ENCODE data around the gene CRYZ. TPM values are rescaled to one million over a fixed set of nuclear protein-coding genes. Genes with fewer than 3 reads are reported as not detected.

Gene CRYZ
- total RNA-seq = 36.0 and 50.2 TPM in 2 replicates
- 79.3 and 85.9 TPM in 2 replicates for polyA plus RNA-seq
- 33.1 and 38.6 TPM in 2 replicates for polyA plus RNA-seq (2012)
- 9.3 and 10.7 TPM in 2 replicates for polyA minus RNA-seq (ENCODE audit: low replicate concordance)

- peaks cover 12% of the 10 kb centered on the region for H3K4me1 ChIP-seq (ENCODE audit: control insufficient read depth, extremely low read depth, insufficient read depth, low read length)
- TF ChIP-seq EZH2 (IDR thresholded peaks at IDR 0.05; ENCODE audit: low read length, missing control alignments) (no peak), CTCF (conservative IDR thresholded peaks at IDR 0.05 in 1 of 2, IDR thresholded peaks at IDR 0.05 in 1 of 2; ENCODE audit: low read depth in 1 of 2, low read length in 2 of 2) (no peak)
- H3K27me3 ChIP-seq (ENCODE audit: control insufficient read depth, insufficient read depth, low read length) = no peaks in the 10 kb centered on the region
- H4K20me1 ChIP-seq (ENCODE audit: control insufficient read depth, extremely low read depth, insufficient read depth, low read length) = no peaks in the 10 kb centered on the region
- no peaks in the 10 kb centered on the region for H3K9me3 ChIP-seq (ENCODE audit: control insufficient read depth, insufficient read depth, low read depth, low read length)
- H3K4me3 ChIP-seq (replicated peaks in 1 of 4; ENCODE audit: control extremely low read depth in 1 of 4, insufficient read depth in 1 of 4, low read depth in 3 of 4, low read length in 4 of 4) = peak within 1 kb of the TSS; percentile 87 to 98 (median 93)
- peak; percentile 94 to 95 for DNase-seq (ENCODE audit: low read depth in 2 of 2)
- peak within 1 kb of the TSS; percentile 98 for H3K27ac ChIP-seq (ENCODE audit: insufficient read depth, low read length)
- H3K9ac ChIP-seq (ENCODE audit: insufficient read depth, low read length) = peak within 1 kb of the TSS; percentile 90
- H3K4me2 ChIP-seq (ENCODE audit: extremely low read depth, insufficient read depth, low read length) = peak within 1 kb of the TSS; percentile 88
- peaks cover 6% of the 10 kb centered on the region for H3K36me3 ChIP-seq (ENCODE audit: control insufficient read depth, insufficient read depth, low read length)
- peaks cover 26% of the 10 kb centered on the region for H3K79me2 ChIP-seq (ENCODE audit: control insufficient read depth, insufficient read depth, low read length)
- peak within 1 kb of the TSS; percentile 100 for H2AFZ ChIP-seq (ENCODE audit: low read length)
These were observed at the start of gene CRYZ, which contains the start of gene TYW3 for GRCh38 chr1:74732960-74733603. TSS of gene CRYZ (minus strand) at chr1:74733050. CDS start at chr1:74724821, 8,229 bp downstream. TSS of gene TYW3 (plus strand) at chr1:74733152. CDS start at chr1:74733245, 93 bp downstream.

- no peak for TF ChIP-seq EZH2 (IDR thresholded peaks at IDR 0.05; ENCODE audit: low read length, missing control alignments)
- no peak for TF ChIP-seq CTCF (conservative IDR thresholded peaks at IDR 0.05 in 1 of 2, IDR thresholded peaks at IDR 0.05 in 1 of 2; ENCODE audit: low read depth in 1 of 2, low read length in 2 of 2)
- Histone ChIP-seq H3K4me1 (ENCODE audit: control insufficient read depth, extremely low read depth, insufficient read depth, low read length) (no peaks in the 10 kb centered on the region), H3K27me3 (ENCODE audit: control insufficient read depth, insufficient read depth, low read length) (peaks cover 2% of the 10 kb centered on the region)
These were observed 47.7 kb upstream of the CRYZ start for GRCh38 chr1:74780594-74780993.

GRCh38 chr1:74779750-74780149 lies 46.9 kb upstream of the CRYZ start:
- Histone ChIP-seq H2AFZ (ENCODE audit: low read length) (no peak overlapping the region), H3K79me2 (ENCODE audit: control insufficient read depth, insufficient read depth, low read length) (no peaks in the 10 kb centered on the region), H3K9me3 (ENCODE audit: control insufficient read depth, insufficient read depth, low read depth, low read length) (no peaks in the 10 kb centered on the region), H3K27ac (ENCODE audit: insufficient read depth, low read length) (no peak overlapping the region), H3K9ac (ENCODE audit: insufficient read depth, low read length) (no peak overlapping the region), H3K36me3 (ENCODE audit: control insufficient read depth, insufficient read depth, low read length) (no peaks in the 10 kb centered on the region), H3K4me1 (ENCODE audit: control insufficient read depth, extremely low read depth, insufficient read depth, low read length) (no peaks in the 10 kb centered on the region), H3K4me2 (ENCODE audit: extremely low read depth, insufficient read depth, low read length) (no peak overlapping the region), H3K27me3 (ENCODE audit: control insufficient read depth, insufficient read depth, low read length) (peaks cover 2% of the 10 kb centered on the region), H3K4me3 (replicated peaks in 1 of 4; ENCODE audit: control extremely low read depth in 1 of 4, insufficient read depth in 1 of 4, low read depth in 3 of 4, low read length in 4 of 4) (no peak overlapping the region), H4K20me1 (ENCODE audit: control insufficient read depth, extremely low read depth, insufficient read depth, low read length) (no peaks in the 10 kb centered on the region)
- TF ChIP-seq CTCF (conservative IDR thresholded peaks at IDR 0.05 in 1 of 2, IDR thresholded peaks at IDR 0.05 in 1 of 2; ENCODE audit: low read depth in 1 of 2, low read length in 2 of 2) (no peak), EZH2 (IDR thresholded peaks at IDR 0.05; ENCODE audit: low read length, missing control alignments) (no peak)
- no peak for DNase-seq (ENCODE audit: low read depth in 2 of 2)

More at GRCh38 chr1:74780594-74780993, 47.7 kb upstream of the CRYZ start:
- Histone ChIP-seq H3K27ac (ENCODE audit: insufficient read depth, low read length) (no peak overlapping the region), H3K79me2 (ENCODE audit: control insufficient read depth, insufficient read depth, low read length) (no peaks in the 10 kb centered on the region), H2AFZ (ENCODE audit: low read length) (no peak overlapping the region), H3K9ac (ENCODE audit: insufficient read depth, low read length) (no peak overlapping the region), H4K20me1 (ENCODE audit: control insufficient read depth, extremely low read depth, insufficient read depth, low read length) (no peaks in the 10 kb centered on the region), H3K36me3 (ENCODE audit: control insufficient read depth, insufficient read depth, low read length) (no peaks in the 10 kb centered on the region), H3K4me2 (ENCODE audit: extremely low read depth, insufficient read depth, low read length) (no peak overlapping the region), H3K9me3 (ENCODE audit: control insufficient read depth, insufficient read depth, low read depth, low read length) (no peaks in the 10 kb centered on the region), H3K4me3 (replicated peaks in 1 of 4; ENCODE audit: control extremely low read depth in 1 of 4, insufficient read depth in 1 of 4, low read depth in 3 of 4, low read length in 4 of 4) (no peak overlapping the region)
- peak in 1 of 2 donors; percentile 4 for DNase-seq (ENCODE audit: low read depth in 2 of 2)

Data from fibroblast of lung (primary cell).